GM12878 (cell line): ENCODE measurements around the gene VASH1. TPM values are rescaled to one million over a fixed set of nuclear protein-coding genes. Genes with fewer than 3 reads are reported as not detected.

Source experiments
- CEBPB ChIP-seq, 2 experiments: fragments of 150-350 bp in 1 of 2; IDR thresholded peaks; 2 replicates each; pipeline ENCODE4 v1.6.1; 2012 to 2014; ENCODE audit warnings: low read depth in 2 of 2, low read length in 2 of 2, borderline replicate concordance in 1 of 2, inconsistent platforms in 1 of 2
- CREM ChIP-seq: IDR thresholded peaks from 2 replicates; pipeline ENCODE4 v1.6.1; 2014; ENCODE audit warnings: antibody characterized with exemption, low read depth
- DPF2 ChIP-seq: fragments of 450-650 bp; IDR thresholded peaks from 2 replicates; pipeline ENCODE4 v1.6.1; 2017; ENCODE audit warnings: mild to moderate bottlenecking
- EED ChIP-seq: sonication (generic); IDR thresholded peaks from 2 replicates; pipeline ENCODE4 v1.6.1; 2016; ENCODE audit warnings: antibody characterized with exemption, low read depth
- EZH2 ChIP-seq: IDR thresholded peaks from 2 replicates; pipeline ENCODE4 v1.6.1; 2012; ENCODE audit warnings: low read depth, mild to moderate bottlenecking, control low read depth, inconsistent platforms, low read length, borderline replicate concordance; ENCODE audit not compliant: control insufficient read depth
- FOS ChIP-seq: IDR thresholded peaks from 3 replicates; pipeline ENCODE4 v1.6.1; 2011; ENCODE audit warnings: borderline replicate concordance; ENCODE audit not compliant: insufficient read length; ENCODE audit errors: extremely low read depth
- IKZF2 ChIP-seq, 2 experiments: fragments of 450-650 bp; IDR thresholded peaks; 2 replicates each; pipeline ENCODE4 v1.6.1; 2017; ENCODE audit warnings: mild to moderate bottlenecking in 2 of 2, moderate library complexity in 2 of 2
- KAT2A ChIP-seq: conservative IDR thresholded peaks from 2 replicates; pipeline ENCODE4 v1.6.1; 2011; ENCODE audit warnings: low read depth, low read length; ENCODE audit not compliant: control insufficient read depth
- MYC ChIP-seq: IDR thresholded peaks from 2 replicates; pipeline ENCODE4 v1.6.1; 2011; ENCODE audit warnings: mild to moderate bottlenecking, low read length, moderate library complexity, inconsistent platforms; ENCODE audit not compliant: insufficient read depth, insufficient replicate concordance, insufficient read length, severe bottlenecking
- NFIC ChIP-seq: IDR thresholded peaks from 2 replicates; pipeline ENCODE4 v1.6.1; 2012; ENCODE audit warnings: low read depth, mild to moderate bottlenecking, inconsistent platforms, low read length, moderate library complexity
- NFXL1 ChIP-seq: fragments of 450-650 bp; IDR thresholded peaks from 2 replicates; pipeline ENCODE4 v1.6.1; 2017; ENCODE audit warnings: antibody characterized with exemption, mild to moderate bottlenecking, borderline replicate concordance
- NFYB ChIP-seq: IDR thresholded peaks from 2 replicates; pipeline ENCODE4 v1.6.1; 2011; ENCODE audit warnings: low read depth, mild to moderate bottlenecking, low read length, improper control_type of control experiment, moderate library complexity; ENCODE audit not compliant: insufficient read depth
- PBX3 ChIP-seq: IDR thresholded peaks from 2 replicates; pipeline ENCODE4 v1.6.1; 2011; ENCODE audit warnings: mild to moderate bottlenecking, low read depth, low read length, moderate library complexity; ENCODE audit not compliant: insufficient replicate concordance
- POU2F2 ChIP-seq: IDR thresholded peaks from 3 replicates; pipeline ENCODE4 v1.6.1; 2011; ENCODE audit warnings: low read depth, mild to moderate bottlenecking, low read length, borderline replicate concordance
- RAD21 ChIP-seq: IDR thresholded peaks from 2 replicates; pipeline ENCODE4 v1.6.1; 2011; ENCODE audit warnings: mild to moderate bottlenecking, low read depth, low read length, moderate library complexity; ENCODE audit not compliant: insufficient read depth
- REST ChIP-seq: IDR thresholded peaks from 2 replicates; pipeline ENCODE4 v1.6.1; 2012; ENCODE audit warnings: mild to moderate bottlenecking, low read depth, low read length
- SMC3 ChIP-seq: IDR thresholded peaks from 2 replicates; pipeline ENCODE4 v1.6.1; 2011; ENCODE audit warnings: low read length, improper control_type of control experiment, borderline replicate concordance
- SP1 ChIP-seq: IDR thresholded peaks from one replicate; pipeline ENCODE4 v1.6.1; 2011; ENCODE audit warnings: low read depth, low read length
- TARDBP ChIP-seq: IDR thresholded peaks from 2 replicates; pipeline ENCODE4 v1.6.1; 2016; ENCODE audit warnings: borderline replicate concordance
- WRNIP1 ChIP-seq: IDR thresholded peaks from 2 replicates; pipeline ENCODE4 v1.6.1; 2011; ENCODE audit warnings: low read depth, low read length, improper control_type of control experiment, borderline replicate concordance
- ZBED1 ChIP-seq: IDR thresholded peaks from 2 replicates; pipeline ENCODE4 v1.6.1; 2016; ENCODE audit warnings: borderline replicate concordance
- polyA plus RNA-seq, 11 experiments: library from polyadenylated mRNA; depleted of rRNA in 4 of 11; unstranded in 6 of 11; stranded (reverse) in 5 of 11; fragments of >200 nt; fragmentation: Nextera tagmentation in 4 of 11; fragmentation: Illumina TruSeq in 1 of 11; extraction: Ambion mirVana in 4 of 11; extraction: Trizol in 1 of 11; gene quantifications; 1 replicate in 1 of 11; 2 replicates in 10 of 11; pipeline versions ENCODE4 v1.2.1 to v1.2.3, GENCODE V29; 2011 to 2016; ENCODE audit warnings: inconsistent platforms in 2 of 11, missing spikeins in 2 of 11, low read depth in 1 of 11
- total RNA-seq, 4 experiments: library from RNA; depleted of rRNA in 3 of 4; stranded (reverse); fragments of >200 nt in 3 of 4; fragmentation: Illumina TruSeq in 1 of 4; extraction: Trizol in 1 of 4; gene quantifications; 2 replicates each; pipeline versions ENCODE4 v1.2.1 to v1.2.3, GENCODE V29; 2013 to 2021
- TF ChIP-seq, protein P1 (sequence below): IDR thresholded peaks from 2 replicates; pipeline ENCODE4 v1.6.1; 2011; ENCODE audit warnings: low read depth, low read length, improper control_type of control experiment, borderline replicate concordance
- TF ChIP-seq, protein P2 (sequence below): fragments of 150-350 bp; IDR thresholded peaks from 2 replicates; pipeline ENCODE4 v1.6.1; 2014; ENCODE audit warnings: mild to moderate bottlenecking, low read depth, low read length
- TF ChIP-seq, protein P3 (sequence below): fragments of 450-650 bp; IDR thresholded peaks from 2 replicates; pipeline ENCODE4 v1.6.1; 2016; ENCODE audit warnings: mild to moderate bottlenecking

VASH1 gene
- total and polyA plus RNA-seq, 10 of the 15 experiments (the other 5 are each of a cell fraction or from before 2014, with no cell fraction given) = 0.06 to 2.3 (median 0.53) TPM

DNA sequence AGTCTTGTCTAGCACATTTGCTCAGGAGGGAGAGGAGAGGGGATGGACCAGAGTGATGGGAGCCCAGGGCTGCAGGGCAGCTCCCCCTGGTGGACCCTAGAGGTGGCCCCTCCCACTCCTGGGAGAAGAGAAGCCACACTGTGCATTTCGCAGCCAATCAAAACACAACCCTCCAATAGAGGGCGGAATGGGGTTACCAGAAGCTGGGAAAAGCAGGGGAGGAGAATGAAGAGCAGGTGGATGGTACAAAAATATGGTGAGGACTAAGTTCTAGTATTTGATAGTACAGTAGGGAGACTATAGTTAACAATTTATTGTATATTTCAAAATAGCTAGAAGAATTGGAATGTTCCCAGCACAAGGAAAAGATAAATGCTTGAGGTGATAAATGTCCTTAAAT lies 23.6 kb downstream of the VASH1 start (continued):
- no peak for TF ChIP-seq SP1
- TF ChIP-seq RAD21 = peak; percentile 57
- no peak for TF ChIP-seq IKZF2 (IDR thresholded peaks at IDR 0.05)
- TF ChIP-seq PBX3 = no peak
- peak; percentile 30; the same call in 1 of the 2 replicates for TF ChIP-seq NFYB
- TF ChIP-seq MYC = no peak
- no peak for TF ChIP-seq FOS
- TF ChIP-seq CEBPB (IDR thresholded peaks at IDR 0.05; ENCODE audit: borderline replicate concordance in 1 of 2, low read depth in 2 of 2, low read length in 2 of 2) = no peak
- TF ChIP-seq SMC3 = peak; percentile 61; the same call in 1 of the 2 replicates
- TF ChIP-seq, protein P1, sequence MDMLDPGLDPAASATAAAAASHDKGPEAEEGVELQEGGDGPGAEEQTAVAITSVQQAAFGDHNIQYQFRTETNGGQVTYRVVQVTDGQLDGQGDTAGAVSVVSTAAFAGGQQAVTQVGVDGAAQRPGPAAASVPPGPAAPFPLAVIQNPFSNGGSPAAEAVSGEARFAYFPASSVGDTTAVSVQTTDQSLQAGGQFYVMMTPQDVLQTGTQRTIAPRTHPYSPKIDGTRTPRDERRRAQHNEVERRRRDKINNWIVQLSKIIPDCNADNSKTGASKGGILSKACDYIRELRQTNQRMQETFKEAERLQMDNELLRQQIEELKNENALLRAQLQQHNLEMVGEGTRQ = no peak
- TF ChIP-seq DPF2 = no peak
- no peak for TF ChIP-seq EED
- TF ChIP-seq WRNIP1 = no peak
- no peak for TF ChIP-seq EZH2
- no peak for TF ChIP-seq ZBED1
- TF ChIP-seq NFIC = no peak
- TF ChIP-seq KAT2A = no peak
- TF ChIP-seq, protein P2, sequence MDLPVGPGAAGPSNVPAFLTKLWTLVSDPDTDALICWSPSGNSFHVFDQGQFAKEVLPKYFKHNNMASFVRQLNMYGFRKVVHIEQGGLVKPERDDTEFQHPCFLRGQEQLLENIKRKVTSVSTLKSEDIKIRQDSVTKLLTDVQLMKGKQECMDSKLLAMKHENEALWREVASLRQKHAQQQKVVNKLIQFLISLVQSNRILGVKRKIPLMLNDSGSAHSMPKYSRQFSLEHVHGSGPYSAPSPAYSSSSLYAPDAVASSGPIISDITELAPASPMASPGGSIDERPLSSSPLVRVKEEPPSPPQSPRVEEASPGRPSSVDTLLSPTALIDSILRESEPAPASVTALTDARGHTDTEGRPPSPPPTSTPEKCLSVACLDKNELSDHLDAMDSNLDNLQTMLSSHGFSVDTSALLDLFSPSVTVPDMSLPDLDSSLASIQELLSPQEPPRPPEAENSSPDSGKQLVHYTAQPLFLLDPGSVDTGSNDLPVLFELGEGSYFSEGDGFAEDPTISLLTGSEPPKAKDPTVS = no peak
- no peak for TF ChIP-seq POU2F2
- TF ChIP-seq, protein P3, sequence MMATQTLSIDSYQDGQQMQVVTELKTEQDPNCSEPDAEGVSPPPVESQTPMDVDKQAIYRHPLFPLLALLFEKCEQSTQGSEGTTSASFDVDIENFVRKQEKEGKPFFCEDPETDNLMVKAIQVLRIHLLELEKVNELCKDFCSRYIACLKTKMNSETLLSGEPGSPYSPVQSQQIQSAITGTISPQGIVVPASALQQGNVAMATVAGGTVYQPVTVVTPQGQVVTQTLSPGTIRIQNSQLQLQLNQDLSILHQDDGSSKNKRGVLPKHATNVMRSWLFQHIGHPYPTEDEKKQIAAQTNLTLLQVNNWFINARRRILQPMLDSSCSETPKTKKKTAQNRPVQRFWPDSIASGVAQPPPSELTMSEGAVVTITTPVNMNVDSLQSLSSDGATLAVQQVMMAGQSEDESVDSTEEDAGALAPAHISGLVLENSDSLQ = peak; percentile 31; the same call in 1 of the 2 replicates
- no peak for TF ChIP-seq REST
- no peak for TF ChIP-seq CREM
- no peak for TF ChIP-seq NFXL1
- TF ChIP-seq TARDBP = no peak
